Dedifferentiated amniotic fluid mesenchymal stem cell (primary cell): ENCODE data around the gene OBI1.
"Not testable (repeated sequence)": the region's sequence is repeated elsewhere in the genome, so short reads cannot be mapped to it uniquely, and the experiment has no call there.

ENCODE experiments used
- DNase-seq: peaks from one replicate; pipeline ENCODE4 v3.0.0-alpha.2; 2016; ENCODE audit errors: extremely low spot score

The OBI1 gene

GRCh38 chr13:78649997-78650716 lies 8.8 kb downstream of the OBI1 start:
- no peak for DNase-seq

- DNase-seq, result not testable (repeated sequence)
These were observed 11.8 kb downstream of the OBI1 start for GRCh38 chr13:78647109-78647678.

- DNase-seq, result no peak
These were observed 20.7 kb downstream of the OBI1 start for GRCh38 chr13:78638216-78638615.

- DNase-seq, result no peak
These were observed 22.5 kb downstream of the OBI1 start for GRCh38 chr13:78636495-78636894.

- no peak for DNase-seq
These were observed 26.0 kb downstream of the OBI1 start for GRCh38 chr13:78632996-78633395.

GRCh38 chr13:78631077-78631476 lies 27.9 kb downstream of the OBI1 start:
- DNase-seq, result no peak

GRCh38 chr13:78630511-78630910 lies 28.4 kb downstream of the OBI1 start:
- no peak for DNase-seq

- no peak for DNase-seq
These were observed 33.6 kb downstream of the OBI1 start for GRCh38 chr13:78625384-78625783.

- no peak for DNase-seq
These were observed 35.8 kb downstream of the OBI1 start for GRCh38 chr13:78623132-78623531.

GRCh38 chr13:78620936-78621470 lies 38.0 kb downstream of the OBI1 start:
- DNase-seq, result no peak

- no peak for DNase-seq
These were observed 40.5 kb downstream of the OBI1 start for GRCh38 chr13:78618411-78618810.

- no peak for DNase-seq
These were observed 47.9 kb downstream of the OBI1 start for GRCh38 chr13:78611040-78611439.

GRCh38 chr13:78610381-78610883 lies 48.5 kb downstream of the OBI1 start:
- DNase-seq, result no peak

GRCh38 chr13:78609464-78610205 lies 49.3 kb downstream of the OBI1 start:
- no peak for DNase-seq

GRCh38 chr13:78608688-78609463 lies 50.1 kb downstream of the OBI1 start:
- DNase-seq, result no peak

- DNase-seq, result no peak
These were observed 50.7 kb downstream of the OBI1 start for GRCh38 chr13:78608252-78608687.

GRCh38 chr13:78607409-78608251 lies 51.3 kb downstream of the OBI1 start:
- no peak for DNase-seq

GRCh38 chr13:78606471-78607408 lies 52.2 kb downstream of the OBI1 start:
- no peak for DNase-seq

GRCh38 chr13:78604782-78605611 lies 54.0 kb downstream of the OBI1 start:
- no peak for DNase-seq
